ENCODE measurements around the gene SEC22A. TPM values are rescaled to one million over a fixed set of nuclear protein-coding genes. Genes with fewer than 3 reads are reported as not detected.

SEC22A gene
- total and polyA plus RNA-seq, 7 donors, result 5.8 to 47.2 (median 17.8) TPM

DNA sequence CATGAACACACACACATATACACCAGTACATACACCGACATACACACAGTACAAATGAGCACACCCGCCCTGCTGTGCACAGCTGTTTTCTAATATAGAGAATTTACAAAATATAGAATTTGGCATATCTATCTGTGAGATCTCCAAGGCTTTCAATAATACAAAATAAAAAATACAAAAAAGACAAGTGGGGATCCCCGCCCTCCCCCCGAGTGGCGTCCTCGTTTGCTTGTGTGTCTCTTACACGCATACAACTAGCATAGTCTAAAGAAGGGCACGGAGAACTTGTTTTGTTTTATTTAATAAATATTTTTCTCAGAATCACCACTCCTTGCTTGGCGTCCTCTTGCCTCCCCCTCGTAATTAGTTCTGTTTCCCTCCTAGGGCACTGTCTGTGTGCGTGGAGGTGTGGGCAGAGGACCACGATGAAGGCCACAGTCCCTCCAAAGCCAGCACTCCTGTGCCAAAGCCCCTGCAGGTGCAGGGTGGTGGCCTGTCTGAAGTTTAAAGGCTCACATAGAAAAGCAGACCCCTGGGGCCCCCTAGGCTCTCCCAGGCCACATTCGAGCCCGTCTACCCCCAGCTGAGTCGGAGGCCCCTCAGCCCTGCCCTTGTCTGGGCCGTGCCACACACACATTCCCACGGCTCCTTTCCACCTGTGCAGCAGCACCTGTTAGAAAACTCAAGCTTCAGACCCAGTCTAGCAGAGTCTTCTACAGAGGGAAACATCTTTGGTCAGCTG is 82.1 kb downstream of the SEC22A start:
- intact Hi-C loops (cut with DNase I), result no loop called here
- Histone ChIP-seq H3K9me3 (no peaks in the 10 kb centered on the region), H3K4me1 (no peaks in the 10 kb centered on the region), H3K4me3 (no peak overlapping the region), H3K36me3 (peaks cover 14 to 76% (median 43%) of the 10 kb centered on the region in 4 donors), H3K27ac (no peak overlapping the region), H3K27me3 (no peaks in the 10 kb centered on the region)
- TF ChIP-seq POLR2AphosphoS5 (IDR thresholded peaks at IDR 0.05) (no peak), EP300 (IDR thresholded peaks at IDR 0.05) (no peak), POLR2A (IDR thresholded peaks at IDR 0.05) (no peak)
- TF ChIP-seq, protein P1, sequence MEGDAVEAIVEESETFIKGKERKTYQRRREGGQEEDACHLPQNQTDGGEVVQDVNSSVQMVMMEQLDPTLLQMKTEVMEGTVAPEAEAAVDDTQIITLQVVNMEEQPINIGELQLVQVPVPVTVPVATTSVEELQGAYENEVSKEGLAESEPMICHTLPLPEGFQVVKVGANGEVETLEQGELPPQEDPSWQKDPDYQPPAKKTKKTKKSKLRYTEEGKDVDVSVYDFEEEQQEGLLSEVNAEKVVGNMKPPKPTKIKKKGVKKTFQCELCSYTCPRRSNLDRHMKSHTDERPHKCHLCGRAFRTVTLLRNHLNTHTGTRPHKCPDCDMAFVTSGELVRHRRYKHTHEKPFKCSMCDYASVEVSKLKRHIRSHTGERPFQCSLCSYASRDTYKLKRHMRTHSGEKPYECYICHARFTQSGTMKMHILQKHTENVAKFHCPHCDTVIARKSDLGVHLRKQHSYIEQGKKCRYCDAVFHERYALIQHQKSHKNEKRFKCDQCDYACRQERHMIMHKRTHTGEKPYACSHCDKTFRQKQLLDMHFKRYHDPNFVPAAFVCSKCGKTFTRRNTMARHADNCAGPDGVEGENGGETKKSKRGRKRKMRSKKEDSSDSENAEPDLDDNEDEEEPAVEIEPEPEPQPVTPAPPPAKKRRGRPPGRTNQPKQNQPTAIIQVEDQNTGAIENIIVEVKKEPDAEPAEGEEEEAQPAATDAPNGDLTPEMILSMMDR (IDR thresholded peaks at IDR 0.05), result no peak
- no peak for DNase-seq
- WGBS, 2 donors, result 87 to 92% methylated on average over 17 of the region's 17 CpGs

DNA sequence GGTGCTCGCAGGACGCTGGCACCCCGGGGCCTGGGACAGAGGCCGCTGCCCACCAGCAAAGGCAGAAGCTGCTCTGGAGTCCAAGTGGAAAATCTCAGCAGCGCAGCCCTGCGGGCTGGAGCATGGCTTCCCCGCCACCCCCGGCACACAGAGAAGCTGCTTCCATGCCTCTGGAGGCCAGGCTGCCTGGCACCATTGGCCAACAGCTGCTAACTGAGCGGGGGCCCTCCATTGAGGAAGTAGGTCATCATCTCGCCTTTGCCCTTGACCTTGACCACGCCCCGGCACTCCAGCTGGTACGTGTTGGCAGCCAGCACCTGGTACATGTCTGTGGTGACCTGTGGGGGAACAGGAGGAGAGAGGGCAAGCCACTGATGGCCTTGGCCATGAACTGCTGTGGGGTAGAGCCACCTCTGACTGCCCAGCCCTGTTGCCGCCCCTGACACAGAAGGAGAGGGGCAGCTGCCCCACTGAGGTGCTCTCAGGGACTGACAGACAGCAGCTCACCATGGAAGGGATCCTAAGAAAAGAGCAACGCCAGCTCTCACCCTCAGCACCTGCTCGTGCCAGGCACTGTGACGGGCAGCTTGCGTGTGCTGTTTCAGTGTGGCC is 82.8 kb downstream of the SEC22A start:
- Histone ChIP-seq H3K27me3 (no peaks in the 10 kb centered on the region), H3K36me3 (peaks cover 20 to 83% (median 48%) of the 10 kb centered on the region in 4 donors), H3K4me1 (no peaks in the 10 kb centered on the region), H3K9me3 (no peaks in the 10 kb centered on the region), H3K27ac (no peak overlapping the region), H3K4me3 (no peak overlapping the region)
- TF ChIP-seq EP300 (IDR thresholded peaks at IDR 0.05) (no peak), POLR2AphosphoS5 (IDR thresholded peaks at IDR 0.05) (no peak), POLR2A (IDR thresholded peaks at IDR 0.05) (no peak)
- TF ChIP-seq, protein P1 (IDR thresholded peaks at IDR 0.05), result no peak
- WGBS, 2 donors, result 75 to 87% methylated on average over 18 of the region's 18 CpGs
- no peak for DNase-seq
- intact Hi-C loops (cut with DNase I), result no loop called here

- Histone ChIP-seq H3K27ac (no peak overlapping the region), H3K4me1 (no peaks in the 10 kb centered on the region), H3K36me3 (peaks cover 25 to 89% (median 53%) of the 10 kb centered on the region in 4 donors), H3K4me3 (no peak overlapping the region), H3K9me3 (no peaks in the 10 kb centered on the region), H3K27me3 (no peaks in the 10 kb centered on the region)
- 80% methylated on average over 9 of the region's 9 CpGs for WGBS, 2 donors
- no peak for DNase-seq
- intact Hi-C loops (cut with DNase I), result no loop called here
- TF ChIP-seq EP300 (IDR thresholded peaks at IDR 0.05), result no peak
- TF ChIP-seq, protein P1 (IDR thresholded peaks at IDR 0.05), result no peak
- no peak for TF ChIP-seq POLR2AphosphoS5 (IDR thresholded peaks at IDR 0.05)
- TF ChIP-seq POLR2A (IDR thresholded peaks at IDR 0.05), result no peak
These were observed 83.3 kb downstream of the SEC22A start for GRCh38 chr3:123285066-123285465.

- intact Hi-C loops (cut with DNase I), result no loop called here
- TF ChIP-seq POLR2AphosphoS5 (IDR thresholded peaks at IDR 0.05) (no peak), POLR2A (IDR thresholded peaks at IDR 0.05) (no peak), EP300 (IDR thresholded peaks at IDR 0.05) (no peak)
- TF ChIP-seq, protein P1 (IDR thresholded peaks at IDR 0.05), result no peak
- Histone ChIP-seq H3K4me3 (no peak overlapping the region), H3K27ac (no peak overlapping the region), H3K4me1 (no peaks in the 10 kb centered on the region), H3K36me3 (peaks cover 25 to 93% (median 57%) of the 10 kb centered on the region in 4 donors), H3K9me3 (no peaks in the 10 kb centered on the region), H3K27me3 (no peaks in the 10 kb centered on the region)
- no peak for DNase-seq
- 88 to 89% methylated on average over 4 of the region's 4 CpGs for WGBS, 2 donors
These were observed 83.7 kb downstream of the SEC22A start for GRCh38 chr3:123285479-123285878.
